Measurements from ENCODE around the gene GPR78. TPM values are rescaled to one million over a fixed set of nuclear protein-coding genes. Genes with fewer than 3 reads are reported as not detected.

The GPR78 gene
- total and polyA plus RNA-seq, 2 of the 8 experiments (the other 6 are each of a cell fraction or from before 2014, with no cell fraction given), result 1.0 to 3.0 TPM

- TF ChIP-seq CHD7 (IDR thresholded peaks at IDR 0.05; ENCODE audit: insufficient replicate concordance, low read length) (no peak), POLR2AphosphoS5 (IDR thresholded peaks at IDR 0.05; ENCODE audit: low read depth, low read length) (no peak), SAP30 (IDR thresholded peaks at IDR 0.05; ENCODE audit: insufficient read depth, insufficient replicate concordance, low read length) (no peak), CHD1 (IDR thresholded peaks at IDR 0.05; ENCODE audit: low read depth, low read length) (no peak), EP300 (IDR thresholded peaks at IDR 0.05; ENCODE audit: borderline replicate concordance in 1 of 2, low read depth in 2 of 2, low read length in 2 of 2) (no peak), GTF2F1 (IDR thresholded peaks at IDR 0.05; ENCODE audit: borderline replicate concordance, low read depth, low read length) (no peak), BACH1 (IDR thresholded peaks at IDR 0.05; ENCODE audit: low read length) (no peak), SIX5 (IDR thresholded peaks at IDR 0.05; ENCODE audit: low read depth, low read length) (no peak), KDM1A (IDR thresholded peaks at IDR 0.05; ENCODE audit: borderline replicate concordance, low read length) (no peak), CREB1 (IDR thresholded peaks at IDR 0.05) (no peak)
Measured at GRCh38 chr4:8610858-8611616, 30.8 kb downstream of the GPR78 start (continued).

Data from H1 (cell line).